ENCODE measurements around the gene NUDT10.

DNA sequence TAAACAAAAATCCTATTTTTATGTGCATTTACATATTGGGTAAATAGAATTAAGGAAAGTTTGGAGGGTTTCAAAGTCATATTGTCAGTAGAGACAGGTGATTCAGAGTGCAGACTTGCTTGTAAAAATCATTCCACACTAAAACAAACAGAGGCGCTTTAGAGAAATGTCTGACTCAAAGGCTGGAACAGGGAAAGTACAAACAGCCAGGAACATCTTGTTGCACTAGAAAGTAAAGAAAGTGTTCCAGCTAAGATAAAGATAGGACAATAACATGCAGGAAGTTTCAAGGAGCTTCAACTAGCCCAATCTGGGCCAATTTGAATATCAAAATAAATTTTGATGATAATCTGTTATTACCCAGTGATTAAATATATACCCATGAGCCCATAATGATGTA, 16.4 kb upstream of the NUDT10 start:
- TF ChIP-seq POLR2AphosphoS5 (IDR thresholded peaks at IDR 0.05; ENCODE audit: borderline replicate concordance, low read depth, low read length) = no peak
- TF ChIP-seq EZH2 (IDR thresholded peaks at IDR 0.05) = no peak
